ENCODE data around the gene GPR146. TPM values are rescaled to one million over a fixed set of nuclear protein-coding genes. Genes with fewer than 3 reads are reported as not detected.

The GPR146 gene
- total and polyA plus RNA-seq, 9 of the 15 experiments (the other 6 are each of a cell fraction or from before 2014, with no cell fraction given) = 0.22 to 3.6 (median 0.64) TPM; not detected in 2

- ChIA-PET CTCF (ENCODE audit: low intra/inter-chr PET ratio) (no interaction called here), POLR2A (interaction anchor here (0.6 kb wide), 1 partner anchor 35 kb away, joined by 3 read pairs; no protein-coding TSS in a partner anchor)
- ATAC-seq = no peak
- BruUV-seq (replicated peaks) = no TSS peak
- DNase-seq (ENCODE audit: extremely low read depth in 1 of 4, low spot score in 3 of 4) = no peak
- Histone ChIP-seq H4K20me1 (replicated peaks; ENCODE audit: control insufficient read depth, insufficient read depth, low read length) (no peaks in the 10 kb centered on the region), H3K27me3 (ENCODE audit: control insufficient read depth in 2 of 2, insufficient read depth in 2 of 2, low read length in 2 of 2) (no peaks in the 10 kb centered on the region; a peak in 1 of 5 replicates), H3K9me3 (replicated peaks; ENCODE audit: control insufficient read depth, insufficient read depth, low read depth, low read length) (peaks cover 3% of the 10 kb centered on the region; the same call in 1 of the 2 replicates), H3K79me2 (ENCODE audit: control insufficient read depth, insufficient read depth, low read length) (no peaks in the 10 kb centered on the region), H3K4me2 (ENCODE audit: insufficient read depth, low read length) (no peak overlapping the region), H3K4me1 (replicated peaks in 1 of 2; ENCODE audit: control insufficient read depth in 2 of 2, insufficient read depth in 2 of 2, low read length in 2 of 2) (peaks cover 0 to 36% of the 10 kb centered on the region in 2 experiments; a peak in 2 of 5 replicates), H2AFZ (ENCODE audit: low read depth, low read length) (no peak overlapping the region), H3K27ac (ENCODE audit: extremely low read depth, low read depth, low read length) (no peak overlapping the region), H3K9ac (ENCODE audit: insufficient read depth in 1 of 2, low read depth in 2 of 2, low read length in 2 of 2) (no peak overlapping the region), H3K36me3 (ENCODE audit: control insufficient read depth, insufficient read depth, low read length) (no peaks in the 10 kb centered on the region), H3K4me3 (no peak overlapping the region), H3K9me1 (ENCODE audit: control insufficient read depth, insufficient read depth, low read length) (no peaks in the 10 kb centered on the region)
- intact Hi-C loops (cut with micrococcal nuclease) (no loop called here), in situ Hi-C loops (cut with MboI) (no loop called here)
- TF ChIP-seq, protein P1, sequence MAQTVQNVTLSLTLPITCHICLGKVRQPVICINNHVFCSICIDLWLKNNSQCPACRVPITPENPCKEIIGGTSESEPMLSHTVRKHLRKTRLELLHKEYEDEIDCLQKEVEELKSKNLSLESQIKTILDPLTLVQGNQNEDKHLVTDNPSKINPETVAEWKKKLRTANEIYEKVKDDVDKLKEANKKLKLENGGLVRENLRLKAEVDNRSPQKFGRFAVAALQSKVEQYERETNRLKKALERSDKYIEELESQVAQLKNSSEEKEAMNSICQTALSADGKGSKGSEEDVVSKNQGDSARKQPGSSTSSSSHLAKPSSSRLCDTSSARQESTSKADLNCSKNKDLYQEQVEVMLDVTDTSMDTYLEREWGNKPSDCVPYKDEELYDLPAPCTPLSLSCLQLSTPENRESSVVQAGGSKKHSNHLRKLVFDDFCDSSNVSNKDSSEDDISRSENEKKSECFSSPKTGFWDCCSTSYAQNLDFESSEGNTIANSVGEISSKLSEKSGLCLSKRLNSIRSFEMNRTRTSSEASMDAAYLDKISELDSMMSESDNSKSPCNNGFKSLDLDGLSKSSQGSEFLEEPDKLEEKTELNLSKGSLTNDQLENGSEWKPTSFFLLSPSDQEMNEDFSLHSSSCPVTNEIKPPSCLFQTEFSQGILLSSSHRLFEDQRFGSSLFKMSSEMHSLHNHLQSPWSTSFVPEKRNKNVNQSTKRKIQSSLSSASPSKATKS (CRISPR knock-in tag; IDR thresholded peaks at IDR 0.05) = no peak
- TF ChIP-seq RBM15 (IDR thresholded peaks at IDR 0.05; ENCODE audit: insufficient read depth, low read length) (no peak), ZBTB8A (IDR thresholded peaks at IDR 0.05; ENCODE audit: partially characterized antibody) (no peak), ZNF740 (CRISPR knock-in tag; IDR thresholded peaks at IDR 0.05) (no peak), ZNF740 (tag; IDR thresholded peaks at IDR 0.05) (no peak), FOS (IDR thresholded peaks at IDR 0.05; ENCODE audit: extremely low read depth, insufficient read length) (no peak), ZNF561 (CRISPR knock-in tag; conservative IDR thresholded peaks at IDR 0.05) (no peak), HOMEZ (CRISPR knock-in tag; IDR thresholded peaks at IDR 0.05) (no peak)
- TF ChIP-seq, protein P2, sequence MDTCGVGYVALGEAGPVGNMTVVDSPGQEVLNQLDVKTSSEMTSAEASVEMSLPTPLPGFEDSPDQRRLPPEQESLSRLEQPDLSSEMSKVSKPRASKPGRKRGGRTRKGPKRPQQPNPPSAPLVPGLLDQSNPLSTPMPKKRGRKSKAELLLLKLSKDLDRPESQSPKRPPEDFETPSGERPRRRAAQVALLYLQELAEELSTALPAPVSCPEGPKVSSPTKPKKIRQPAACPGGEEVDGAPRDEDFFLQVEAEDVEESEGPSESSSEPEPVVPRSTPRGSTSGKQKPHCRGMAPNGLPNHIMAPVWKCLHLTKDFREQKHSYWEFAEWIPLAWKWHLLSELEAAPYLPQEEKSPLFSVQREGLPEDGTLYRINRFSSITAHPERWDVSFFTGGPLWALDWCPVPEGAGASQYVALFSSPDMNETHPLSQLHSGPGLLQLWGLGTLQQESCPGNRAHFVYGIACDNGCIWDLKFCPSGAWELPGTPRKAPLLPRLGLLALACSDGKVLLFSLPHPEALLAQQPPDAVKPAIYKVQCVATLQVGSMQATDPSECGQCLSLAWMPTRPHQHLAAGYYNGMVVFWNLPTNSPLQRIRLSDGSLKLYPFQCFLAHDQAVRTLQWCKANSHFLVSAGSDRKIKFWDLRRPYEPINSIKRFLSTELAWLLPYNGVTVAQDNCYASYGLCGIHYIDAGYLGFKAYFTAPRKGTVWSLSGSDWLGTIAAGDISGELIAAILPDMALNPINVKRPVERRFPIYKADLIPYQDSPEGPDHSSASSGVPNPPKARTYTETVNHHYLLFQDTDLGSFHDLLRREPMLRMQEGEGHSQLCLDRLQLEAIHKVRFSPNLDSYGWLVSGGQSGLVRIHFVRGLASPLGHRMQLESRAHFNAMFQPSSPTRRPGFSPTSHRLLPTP (IDR thresholded peaks at IDR 0.05; ENCODE audit: borderline replicate concordance, extremely low read depth, insufficient read length) = no peak
- no peak for FAIRE-seq
- WGBS (ENCODE audit: insufficient coverage, low coverage, missing lambda C conversion rate) = 87% methylated on average over 25 of the region's 30 CpGs
These were observed 30.5 kb downstream of the GPR146 start for GRCh38 chr7:1074593-1075431.
